ENCODE measurements around the gene BTRC.

Gene BTRC

GRCh38 chr10:101478956-101479355 lies 125.0 kb downstream of the BTRC start:
- Histone ChIP-seq H3K4me3 (ENCODE audit: low read length in 2 of 2) (no peak overlapping the region), H3K9ac (ENCODE audit: low read depth in 1 of 2, low read length in 2 of 2) (no peak overlapping the region), H3K36me3 (ENCODE audit: control insufficient read depth in 2 of 2, insufficient read depth in 2 of 2, low read length in 2 of 2) (no peaks in the 10 kb centered on the region), H3K27ac (ENCODE audit: low read depth in 2 of 2, low read length in 2 of 2) (no peak overlapping the region), H3K27me3 (ENCODE audit: control insufficient read depth in 2 of 2, insufficient read depth in 2 of 2, low read length in 2 of 2) (no peaks in the 10 kb centered on the region), H3K9me3 (ENCODE audit: control insufficient read depth in 2 of 2, low read length in 2 of 2) (no peaks in the 10 kb centered on the region), H3K4me1 (ENCODE audit: control insufficient read depth in 2 of 2, insufficient read depth in 2 of 2, low read length in 2 of 2) (no peaks in the 10 kb centered on the region)

- H3K9me3 ChIP-seq (ENCODE audit: control insufficient read depth in 2 of 2, low read length in 2 of 2): no peaks in the 10 kb centered on the region
- H3K27me3 ChIP-seq (ENCODE audit: control insufficient read depth in 2 of 2, insufficient read depth in 2 of 2, low read length in 2 of 2): no peaks in the 10 kb centered on the region
- no peaks in the 10 kb centered on the region for H3K36me3 ChIP-seq (ENCODE audit: control insufficient read depth in 2 of 2, insufficient read depth in 2 of 2, low read length in 2 of 2)
- no peak overlapping the region for H3K4me3 ChIP-seq (ENCODE audit: low read length in 2 of 2)
- no peaks in the 10 kb centered on the region for H3K4me1 ChIP-seq (ENCODE audit: control insufficient read depth in 2 of 2, insufficient read depth in 2 of 2, low read length in 2 of 2)
- H3K9ac ChIP-seq (ENCODE audit: low read depth in 1 of 2, low read length in 2 of 2): no peak overlapping the region
- no peak overlapping the region for H3K27ac ChIP-seq (ENCODE audit: low read depth in 2 of 2, low read length in 2 of 2)
Measured at GRCh38 chr10:101481256-101481655, 127.3 kb downstream of the BTRC start.

GRCh38 chr10:101482568-101482967 lies 128.6 kb downstream of the BTRC start:
- Histone ChIP-seq H3K4me3 (ENCODE audit: low read length in 2 of 2) (no peak overlapping the region), H3K36me3 (ENCODE audit: control insufficient read depth in 2 of 2, insufficient read depth in 2 of 2, low read length in 2 of 2) (no peaks in the 10 kb centered on the region), H3K27me3 (ENCODE audit: control insufficient read depth in 2 of 2, insufficient read depth in 2 of 2, low read length in 2 of 2) (no peaks in the 10 kb centered on the region), H3K27ac (ENCODE audit: low read depth in 2 of 2, low read length in 2 of 2) (no peak overlapping the region), H3K9me3 (ENCODE audit: control insufficient read depth in 2 of 2, low read length in 2 of 2) (no peaks in the 10 kb centered on the region), H3K9ac (ENCODE audit: low read depth in 1 of 2, low read length in 2 of 2) (no peak overlapping the region), H3K4me1 (ENCODE audit: control insufficient read depth in 2 of 2, insufficient read depth in 2 of 2, low read length in 2 of 2) (no peaks in the 10 kb centered on the region)

GRCh38 chr10:101484175-101484745 lies 130.3 kb downstream of the BTRC start:
- H3K27me3 ChIP-seq (ENCODE audit: control insufficient read depth in 2 of 2, insufficient read depth in 2 of 2, low read length in 2 of 2): no peaks in the 10 kb centered on the region
- H3K9me3 ChIP-seq (ENCODE audit: control insufficient read depth in 2 of 2, low read length in 2 of 2): no peaks in the 10 kb centered on the region
- H3K36me3 ChIP-seq (ENCODE audit: control insufficient read depth in 2 of 2, insufficient read depth in 2 of 2, low read length in 2 of 2): no peaks in the 10 kb centered on the region
- H3K9ac ChIP-seq (ENCODE audit: low read depth in 1 of 2, low read length in 2 of 2): no peak overlapping the region
- no peak overlapping the region for H3K4me3 ChIP-seq (ENCODE audit: low read length in 2 of 2)
- H3K27ac ChIP-seq (ENCODE audit: low read depth in 2 of 2, low read length in 2 of 2): no peak overlapping the region
- H3K4me1 ChIP-seq (ENCODE audit: control insufficient read depth in 2 of 2, insufficient read depth in 2 of 2, low read length in 2 of 2): no peaks in the 10 kb centered on the region

GRCh38 chr10:101485207-101485606 lies 131.2 kb downstream of the BTRC start:
- no peak overlapping the region for H3K4me3 ChIP-seq (ENCODE audit: low read length in 2 of 2)
- no peaks in the 10 kb centered on the region for H3K36me3 ChIP-seq (ENCODE audit: control insufficient read depth in 2 of 2, insufficient read depth in 2 of 2, low read length in 2 of 2)
- no peak overlapping the region for H3K27ac ChIP-seq (ENCODE audit: low read depth in 2 of 2, low read length in 2 of 2)
- H3K4me1 ChIP-seq (ENCODE audit: control insufficient read depth in 2 of 2, insufficient read depth in 2 of 2, low read length in 2 of 2): no peaks in the 10 kb centered on the region
- no peaks in the 10 kb centered on the region for H3K9me3 ChIP-seq (ENCODE audit: control insufficient read depth in 2 of 2, low read length in 2 of 2)
- no peaks in the 10 kb centered on the region for H3K27me3 ChIP-seq (ENCODE audit: control insufficient read depth in 2 of 2, insufficient read depth in 2 of 2, low read length in 2 of 2)
- H3K9ac ChIP-seq (ENCODE audit: low read depth in 1 of 2, low read length in 2 of 2): no peak overlapping the region

- H3K9me3 ChIP-seq (ENCODE audit: control insufficient read depth in 2 of 2, low read length in 2 of 2): no peaks in the 10 kb centered on the region
- no peak overlapping the region for H3K4me3 ChIP-seq (ENCODE audit: low read length in 2 of 2)
- no peaks in the 10 kb centered on the region for H3K36me3 ChIP-seq (ENCODE audit: control insufficient read depth in 2 of 2, insufficient read depth in 2 of 2, low read length in 2 of 2)
- H3K4me1 ChIP-seq (ENCODE audit: control insufficient read depth in 2 of 2, insufficient read depth in 2 of 2, low read length in 2 of 2): no peaks in the 10 kb centered on the region
- H3K27ac ChIP-seq (ENCODE audit: low read depth in 2 of 2, low read length in 2 of 2): no peak overlapping the region
- no peaks in the 10 kb centered on the region for H3K27me3 ChIP-seq (ENCODE audit: control insufficient read depth in 2 of 2, insufficient read depth in 2 of 2, low read length in 2 of 2)
- no peak overlapping the region for H3K9ac ChIP-seq (ENCODE audit: low read depth in 1 of 2, low read length in 2 of 2)
Measured at GRCh38 chr10:101485681-101486554, 132.0 kb downstream of the BTRC start.

- Histone ChIP-seq H3K4me1 (ENCODE audit: control insufficient read depth in 2 of 2, insufficient read depth in 2 of 2, low read length in 2 of 2) (no peaks in the 10 kb centered on the region), H3K36me3 (ENCODE audit: control insufficient read depth in 2 of 2, insufficient read depth in 2 of 2, low read length in 2 of 2) (no peaks in the 10 kb centered on the region), H3K27ac (ENCODE audit: low read depth in 2 of 2, low read length in 2 of 2) (no peak overlapping the region), H3K9ac (ENCODE audit: low read depth in 1 of 2, low read length in 2 of 2) (no peak overlapping the region), H3K27me3 (ENCODE audit: control insufficient read depth in 2 of 2, insufficient read depth in 2 of 2, low read length in 2 of 2) (no peaks in the 10 kb centered on the region), H3K4me3 (ENCODE audit: low read length in 2 of 2) (no peak overlapping the region), H3K9me3 (ENCODE audit: control insufficient read depth in 2 of 2, low read length in 2 of 2) (no peaks in the 10 kb centered on the region)
Measured at GRCh38 chr10:101487399-101487798, 133.4 kb downstream of the BTRC start.

GRCh38 chr10:101489355-101489754 lies 135.4 kb downstream of the BTRC start:
- no peaks in the 10 kb centered on the region for H3K36me3 ChIP-seq (ENCODE audit: control insufficient read depth in 2 of 2, insufficient read depth in 2 of 2, low read length in 2 of 2)
- H3K9ac ChIP-seq (ENCODE audit: low read depth in 1 of 2, low read length in 2 of 2): no peak overlapping the region
- no peaks in the 10 kb centered on the region for H3K9me3 ChIP-seq (ENCODE audit: control insufficient read depth in 2 of 2, low read length in 2 of 2)

GRCh38 chr10:101490026-101490425 lies 136.1 kb downstream of the BTRC start:
- Histone ChIP-seq H3K9ac (ENCODE audit: low read depth in 1 of 2, low read length in 2 of 2) (no peak overlapping the region), H3K27me3 (ENCODE audit: control insufficient read depth in 2 of 2, insufficient read depth in 2 of 2, low read length in 2 of 2) (no peaks in the 10 kb centered on the region), H3K9me3 (ENCODE audit: control insufficient read depth in 2 of 2, low read length in 2 of 2) (no peaks in the 10 kb centered on the region), H3K27ac (ENCODE audit: low read depth in 2 of 2, low read length in 2 of 2) (no peak overlapping the region), H3K4me1 (ENCODE audit: control insufficient read depth in 2 of 2, insufficient read depth in 2 of 2, low read length in 2 of 2) (no peaks in the 10 kb centered on the region), H3K36me3 (ENCODE audit: control insufficient read depth in 2 of 2, insufficient read depth in 2 of 2, low read length in 2 of 2) (no peaks in the 10 kb centered on the region), H3K4me3 (ENCODE audit: low read length in 2 of 2) (no peak overlapping the region)

More at GRCh38 chr10:101489355-101489754, 135.4 kb downstream of the BTRC start:
- Histone ChIP-seq H3K27ac (ENCODE audit: low read depth in 2 of 2, low read length in 2 of 2) (no peak overlapping the region), H3K4me3 (ENCODE audit: low read length in 2 of 2) (no peak overlapping the region), H3K27me3 (ENCODE audit: control insufficient read depth in 2 of 2, insufficient read depth in 2 of 2, low read length in 2 of 2) (no peaks in the 10 kb centered on the region), H3K4me1 (ENCODE audit: control insufficient read depth in 2 of 2, insufficient read depth in 2 of 2, low read length in 2 of 2) (no peaks in the 10 kb centered on the region)

GRCh38 chr10:101492205-101492604 lies 138.2 kb downstream of the BTRC start:
- Histone ChIP-seq H3K4me3 (ENCODE audit: low read length in 2 of 2) (no peak overlapping the region), H3K9ac (ENCODE audit: low read depth in 1 of 2, low read length in 2 of 2) (no peak overlapping the region), H3K4me1 (ENCODE audit: control insufficient read depth in 2 of 2, insufficient read depth in 2 of 2, low read length in 2 of 2) (no peaks in the 10 kb centered on the region), H3K27ac (ENCODE audit: low read depth in 2 of 2, low read length in 2 of 2) (no peak overlapping the region), H3K36me3 (ENCODE audit: control insufficient read depth in 2 of 2, insufficient read depth in 2 of 2, low read length in 2 of 2) (no peaks in the 10 kb centered on the region), H3K27me3 (ENCODE audit: control insufficient read depth in 2 of 2, insufficient read depth in 2 of 2, low read length in 2 of 2) (no peaks in the 10 kb centered on the region), H3K9me3 (ENCODE audit: control insufficient read depth in 2 of 2, low read length in 2 of 2) (no peaks in the 10 kb centered on the region)

Measured in mucosa of rectum (tissue), 2 donors.